Psoas muscle (tissue), 8 donors: ENCODE results near the gene B3GNT7. TPM values are rescaled to one million over a fixed set of nuclear protein-coding genes. Genes with fewer than 3 reads are reported as not detected.
"Not testable (repeated sequence)": the region's sequence is repeated elsewhere in the genome, so short reads cannot be mapped to it uniquely, and the experiment has no call there.

Experiments
- ATAC-seq, 4 donors: fragments of 200-7000 bp; cut with Tn5 transposase; one replicate each; pipeline ENCODE4 v1.9.1; 2020; ENCODE audit warnings: moderate library complexity in 3 of 4, mild to moderate bottlenecking in 2 of 4
- DNase-seq, 2 donors: peaks; one replicate each; pipeline ENCODE4 v3.0.0-alpha.2; 2020
- H3K27ac ChIP-seq: fragments of 200-600 bp; one replicate; pipeline ENCODE4 v1.8.0; 2022
- H3K27me3 ChIP-seq, 3 donors: fragments of 200-600 bp in 1 of 3; one replicate each; pipeline versions ENCODE4 v1.6.1 to v1.8.0; 2013 to 2022; ENCODE audit warnings: low read length in 2 of 3, mild to moderate bottlenecking in 2 of 3, moderate library complexity in 1 of 3; ENCODE audit not compliant: insufficient read depth in 3 of 3
- H3K36me3 ChIP-seq, 2 donors: fragments of 200-600 bp in 1 of 2; one replicate each; pipeline versions ENCODE4 v1.6.1 to v1.8.0; 2013 to 2022; ENCODE audit warnings: low read depth in 1 of 2, mild to moderate bottlenecking in 1 of 2, moderate library complexity in 1 of 2; ENCODE audit not compliant: insufficient read depth in 1 of 2
- H3K4me1 ChIP-seq: fragments of 200-600 bp; one replicate; pipeline ENCODE4 v1.8.0; 2022
- H3K4me3 ChIP-seq: fragments of 200-600 bp; one replicate; pipeline ENCODE4 v1.8.0; 2022; ENCODE audit warnings: mild to moderate bottlenecking
- H3K9me3 ChIP-seq: fragments of 200-600 bp; one replicate; pipeline ENCODE4 v1.8.0; 2022
- CTCF ChIP-seq: fragments of 200-600 bp; IDR thresholded peaks from one replicate; pipeline ENCODE4 v1.8.0; 2022; ENCODE audit warnings: antibody characterized with exemption
- WGBS, 3 donors: extraction: QIAGEN DNeasy Blood & Tissue Kit; methylation state at CpG; one replicate each; pipeline versions ENCODE4 v1.1.6 to v1.1.7; 2013; 5-methylcytosine and 5-hydroxymethylcytosine counted together
- intact Hi-C, 2 donors: fragments of 100-400 bp; cut with DNase I; formaldehyde crosslinking; loops; one replicate each; pipeline versions ENCODE4 v1.11.0 to v1.14.2; 2022
- polyA plus RNA-seq, 3 donors: library from polyadenylated mRNA; stranded (reverse); fragments of 200-250 nt; gene quantifications; one replicate each; pipeline ENCODE4 v1.2.3, GENCODE V29; 2013
- total RNA-seq, 4 donors: library from RNA; stranded (reverse); fragmentation: NEBNext Ultra II Directional in 2 of 4; extraction: Animal tissue kit (Norgen Biotek cat#: 25700) in 2 of 4; gene quantifications; one replicate each; pipeline versions ENCODE4 v1.2.1 to v1.2.4, GENCODE V29; 2021 to 2023
- donor health status: healthy with polysubstance abuse.
- donor health status: DM: no; HTN: no; CAD: no; lungs with moderate emphysema.
- donor health status: Bipolar disorder and iron deficiency.
- donor health status: healthy.
- donor health status: DM: yes; HTN: yes; CAD: no.
- donor health status: DM: no; HTN: no; CAD: no.
- donor health status: DM: no; HTN: no; CAD: no.
- donor health status: DM: yes; HTN: yes; CAD: no.

B3GNT7 gene
- total and polyA plus RNA-seq, 7 donors, result 0.03 to 1.7 (median 0.29) TPM

DNA sequence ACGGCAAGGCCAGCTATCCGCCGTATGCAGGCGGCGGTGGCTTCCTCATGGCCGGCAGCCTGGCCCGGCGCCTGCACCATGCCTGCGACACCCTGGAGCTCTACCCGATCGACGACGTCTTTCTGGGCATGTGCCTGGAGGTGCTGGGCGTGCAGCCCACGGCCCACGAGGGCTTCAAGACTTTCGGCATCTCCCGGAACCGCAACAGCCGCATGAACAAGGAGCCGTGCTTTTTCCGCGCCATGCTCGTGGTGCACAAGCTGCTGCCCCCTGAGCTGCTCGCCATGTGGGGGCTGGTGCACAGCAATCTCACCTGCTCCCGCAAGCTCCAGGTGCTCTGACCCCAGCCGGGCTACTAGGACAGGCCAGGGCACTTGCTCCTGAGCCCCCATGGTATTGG, 3.1 kb downstream of the B3GNT7 start:
- ATAC-seq (no peak), DNase-seq (no peak)
- Histone ChIP-seq H3K9me3 (no peaks in the 10 kb centered on the region), H3K36me3 (no peaks in the 10 kb centered on the region), H3K27me3 (peaks cover 0 to 23% (median 13%) of the 10 kb centered on the region in 3 donors), H3K4me1 (peaks cover 5% of the 10 kb centered on the region), H3K4me3 (no peak overlapping the region), H3K27ac (no peak overlapping the region)
- WGBS, 3 donors, result 95 to 96% (median 96%) methylated on average over 27 of the region's 27 CpGs
- TF ChIP-seq CTCF, result no peak
- intact Hi-C loops, result loop anchor here in 1 of 2 donors (10.0 kb wide), 1 partner anchor 174 kb away; no protein-coding TSS in a partner anchor

DNA sequence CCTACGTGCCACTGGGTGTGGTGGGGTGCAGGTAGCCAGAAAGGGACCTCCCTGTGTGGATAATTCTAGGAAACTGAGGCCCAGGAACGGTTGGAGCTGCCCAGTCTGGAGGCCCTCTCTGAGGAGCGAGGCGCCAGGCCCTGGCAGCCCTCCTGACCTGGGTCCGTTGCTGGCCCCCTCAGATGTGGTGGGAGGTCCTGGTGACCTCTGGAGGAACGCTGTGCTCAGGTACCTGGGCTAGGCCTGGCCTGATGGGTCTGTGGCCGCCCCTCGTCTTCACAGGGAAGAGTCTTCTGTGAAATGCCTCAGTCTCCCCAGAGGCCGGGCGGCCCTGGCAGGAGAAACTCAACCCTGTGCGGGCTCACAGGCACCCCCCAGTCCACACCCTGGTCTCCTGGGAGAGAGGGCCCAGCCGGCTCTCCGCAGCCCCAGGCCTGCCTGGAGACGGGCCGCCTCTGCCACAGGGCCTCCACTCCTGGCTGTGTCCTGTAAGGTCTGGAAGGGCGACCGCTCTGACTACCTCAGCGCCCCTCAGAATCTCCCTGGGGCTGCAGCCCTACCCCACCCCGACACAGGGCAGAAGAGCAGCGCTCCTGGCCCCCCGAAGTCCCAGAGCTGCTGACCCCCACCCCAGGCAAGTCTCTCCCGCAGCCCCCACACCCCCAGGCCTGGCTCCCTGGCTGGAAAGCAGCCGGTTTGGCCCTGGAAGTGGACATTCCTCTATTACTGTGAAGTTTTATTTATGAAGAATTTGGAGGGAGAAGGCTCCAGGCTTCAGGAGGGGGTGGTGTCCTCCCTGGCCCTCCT, 3.7 kb downstream of the B3GNT7 start:
- WGBS, 3 donors, result 83 to 87% (median 85%) methylated on average over 23 of the region's 23 CpGs
- peak in 1 of 4 donors; percentile 14 for ATAC-seq
- no peak for DNase-seq
- no peak for TF ChIP-seq CTCF
- no peaks in the 10 kb centered on the region for H3K36me3 ChIP-seq
- H3K27ac ChIP-seq, result no peak overlapping the region
- intact Hi-C loops, result loop anchor here in 1 of 2 donors (10.0 kb wide), 1 partner anchor 174 kb away; no protein-coding TSS in a partner anchor
- H3K4me1 ChIP-seq, result peaks cover 5% of the 10 kb centered on the region
- H3K9me3 ChIP-seq, result no peaks in the 10 kb centered on the region
- no peak overlapping the region for H3K4me3 ChIP-seq
- H3K27me3 ChIP-seq, result peaks cover 0 to 20% (median 13%) of the 10 kb centered on the region in 3 donors

DNA sequence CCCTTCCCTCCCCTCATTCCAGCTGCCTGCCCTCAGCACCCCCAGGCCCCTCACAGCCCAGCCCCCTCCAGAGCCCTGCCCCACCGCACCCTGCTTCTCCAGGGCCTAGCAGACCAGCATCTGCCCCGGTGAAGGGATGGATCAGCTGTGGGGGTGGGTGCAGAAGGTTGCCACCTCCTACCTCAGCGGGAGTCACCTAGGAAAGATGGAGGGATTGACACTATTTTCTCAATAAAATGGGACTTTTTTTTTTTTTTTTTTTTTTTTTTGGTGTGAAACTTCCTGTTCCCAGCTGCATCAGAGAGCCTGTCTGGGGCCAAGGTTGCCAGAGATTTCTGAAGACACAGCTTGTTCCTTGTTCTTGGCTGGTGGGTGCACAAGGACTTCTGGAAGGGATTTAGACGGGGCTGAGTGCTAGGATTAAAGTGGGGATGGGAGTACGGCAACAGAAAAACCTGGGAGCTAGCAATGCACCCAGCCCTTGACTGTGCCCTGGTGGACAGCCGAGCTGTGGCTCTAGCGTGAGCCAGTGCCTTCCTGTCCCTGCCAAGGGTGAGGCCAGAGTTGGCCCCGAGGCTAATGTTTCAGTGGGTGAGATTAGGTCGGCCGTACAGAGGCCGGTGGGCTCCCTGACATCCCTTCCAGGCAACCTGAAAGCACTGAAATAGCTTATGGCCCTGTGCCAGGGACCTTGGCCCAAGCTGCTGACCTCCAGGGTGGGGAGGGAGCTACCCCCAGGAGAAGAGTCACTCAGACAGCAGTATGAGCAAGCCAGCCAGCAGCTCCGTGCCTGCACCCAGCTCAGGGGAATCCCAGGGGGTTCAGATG, 4.6 kb downstream of the B3GNT7 start:
- peak; percentile 11 for TF ChIP-seq CTCF
- ATAC-seq (peak; percentile 82 to 96 (median 92)), DNase-seq (peak; percentile 52 to 70)
- H3K4me3 ChIP-seq, result no peak overlapping the region
- peaks cover 0 to 12% (median 8%) of the 10 kb centered on the region in 3 donors for H3K27me3 ChIP-seq
- no peak overlapping the region for H3K27ac ChIP-seq
- intact Hi-C loops, result loop anchor here in 1 of 2 donors (10.0 kb wide), 1 partner anchor 175 kb away; no protein-coding TSS in a partner anchor
- WGBS, 3 donors, result 22 to 28% (median 28%) methylated on average over 12 of the region's 12 CpGs
- no peaks in the 10 kb centered on the region for H3K36me3 ChIP-seq
- H3K4me1 ChIP-seq, result peaks cover 5% of the 10 kb centered on the region
- no peaks in the 10 kb centered on the region for H3K9me3 ChIP-seq

GRCh38 chr2:231400681-231401080, 5.2 kb downstream of the B3GNT7 start:
- WGBS, 3 donors, result 51 to 58% (median 57%) methylated on average over 8 of the region's 8 CpGs
- H3K27ac ChIP-seq, H3K36me3 ChIP-seq, intact Hi-C loops, H3K27me3 ChIP-seq, H3K9me3 ChIP-seq, H3K4me1 ChIP-seq, DNase-seq, H3K4me3 ChIP-seq: not testable (repeated sequence)
- ATAC-seq, result peak in 1 of 4 donors; percentile 45

DNA sequence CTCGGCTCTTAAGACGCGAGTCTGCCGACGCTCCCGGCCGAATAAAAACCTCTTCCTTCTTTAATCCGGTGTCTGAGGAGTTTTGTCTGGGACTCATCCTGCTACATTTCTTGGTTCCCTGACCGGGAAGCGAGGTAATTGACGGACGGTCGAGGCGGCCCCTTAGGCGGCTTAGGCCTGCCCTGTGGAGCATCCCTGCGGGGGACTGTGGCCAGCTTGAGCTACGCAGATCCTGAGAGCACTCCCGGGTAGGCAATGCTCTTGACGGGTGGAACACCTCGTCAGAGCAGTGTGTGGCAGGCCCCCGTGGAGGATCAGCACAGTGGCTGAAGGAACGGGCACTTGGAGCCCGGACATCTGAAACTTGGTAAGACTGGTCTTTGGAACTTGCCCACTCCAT, 5.6 kb downstream of the B3GNT7 start:
- H3K36me3 ChIP-seq, ATAC-seq, intact Hi-C loops, H3K4me3 ChIP-seq, H3K27ac ChIP-seq, H3K27me3 ChIP-seq, H3K9me3 ChIP-seq, H3K4me1 ChIP-seq: not testable (repeated sequence)
- DNase-seq, result peak in 1 of 2 donors; percentile 44
- 82 to 84% (median 83%) methylated on average over 23 of the region's 23 CpGs for WGBS, 3 donors

DNA sequence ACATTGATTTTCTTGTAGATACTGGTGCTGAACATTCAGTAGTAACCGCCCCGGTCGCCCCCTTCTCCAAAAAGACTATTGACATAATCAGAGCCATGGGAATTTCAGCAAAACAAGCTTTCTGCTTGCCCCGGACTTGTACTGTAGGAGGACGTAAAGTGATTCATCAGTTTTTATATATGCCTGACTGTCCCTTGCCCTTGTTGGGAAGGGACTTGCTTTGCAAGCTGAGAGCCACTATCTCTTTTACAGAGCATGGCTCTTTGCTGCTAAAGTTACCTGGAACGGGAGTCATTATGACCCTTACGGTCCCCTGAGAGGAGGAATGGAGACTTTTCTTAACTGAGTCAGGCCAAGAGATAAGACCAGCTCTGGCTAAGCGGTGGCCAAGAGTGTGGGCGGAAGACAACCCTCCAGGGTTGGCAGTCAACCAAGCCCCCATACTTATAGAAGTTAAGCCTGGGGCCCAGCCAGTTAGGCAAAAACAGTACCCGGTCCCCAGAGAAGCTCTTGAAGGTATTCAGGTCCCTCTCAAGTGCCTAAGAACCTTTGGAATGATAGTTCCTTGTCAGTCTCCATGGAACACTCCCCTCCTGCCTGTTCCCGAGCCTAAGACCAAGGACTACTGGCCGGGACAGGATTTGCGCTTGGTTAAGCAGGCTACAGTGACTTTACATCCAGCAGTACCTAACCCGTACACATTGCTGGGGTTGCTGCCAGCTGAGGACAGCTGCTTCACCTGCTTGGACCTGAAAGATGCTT, 8.1 kb downstream of the B3GNT7 start:
- not testable (repeated sequence) for H3K36me3 ChIP-seq, H3K4me1 ChIP-seq, H3K9me3 ChIP-seq, ATAC-seq, H3K27me3 ChIP-seq, H3K27ac ChIP-seq, H3K4me3 ChIP-seq
- intact Hi-C loops, result loop anchor here in 1 of 2 donors (2.0 kb wide), 1 partner anchor 177 kb away; no protein-coding TSS in a partner anchor
- 64 to 75% (median 69%) methylated on average over 14 of the region's 14 CpGs for WGBS, 3 donors
- DNase-seq, result peak in 1 of 2 donors; percentile 15

GRCh38 chr2:231404183-231404578, 8.7 kb downstream of the B3GNT7 start:
- WGBS, 3 donors, result 80 to 90% (median 81%) methylated on average over 16 of the region's 16 CpGs
- intact Hi-C loops, result loop anchor here in 1 of 2 donors (2.0 kb wide), 1 partner anchor 177 kb away; no protein-coding TSS in a partner anchor
- ATAC-seq, result not testable (repeated sequence)

More at GRCh38 chr2:231404183-231404578, 8.7 kb downstream of the B3GNT7 start:
- not testable (repeated sequence) for H3K4me1 ChIP-seq, H3K27me3 ChIP-seq, H3K4me3 ChIP-seq, H3K27ac ChIP-seq, H3K36me3 ChIP-seq, H3K9me3 ChIP-seq
- DNase-seq, result peak in 1 of 2 donors; percentile 9
